Measurements from ENCODE around the gene KLHL22.

The KLHL22 gene

GRCh38 chr22:20442485-20443284 is 52.9 kb downstream of the KLHL22 start:
- DNase-seq = no peak

DNA sequence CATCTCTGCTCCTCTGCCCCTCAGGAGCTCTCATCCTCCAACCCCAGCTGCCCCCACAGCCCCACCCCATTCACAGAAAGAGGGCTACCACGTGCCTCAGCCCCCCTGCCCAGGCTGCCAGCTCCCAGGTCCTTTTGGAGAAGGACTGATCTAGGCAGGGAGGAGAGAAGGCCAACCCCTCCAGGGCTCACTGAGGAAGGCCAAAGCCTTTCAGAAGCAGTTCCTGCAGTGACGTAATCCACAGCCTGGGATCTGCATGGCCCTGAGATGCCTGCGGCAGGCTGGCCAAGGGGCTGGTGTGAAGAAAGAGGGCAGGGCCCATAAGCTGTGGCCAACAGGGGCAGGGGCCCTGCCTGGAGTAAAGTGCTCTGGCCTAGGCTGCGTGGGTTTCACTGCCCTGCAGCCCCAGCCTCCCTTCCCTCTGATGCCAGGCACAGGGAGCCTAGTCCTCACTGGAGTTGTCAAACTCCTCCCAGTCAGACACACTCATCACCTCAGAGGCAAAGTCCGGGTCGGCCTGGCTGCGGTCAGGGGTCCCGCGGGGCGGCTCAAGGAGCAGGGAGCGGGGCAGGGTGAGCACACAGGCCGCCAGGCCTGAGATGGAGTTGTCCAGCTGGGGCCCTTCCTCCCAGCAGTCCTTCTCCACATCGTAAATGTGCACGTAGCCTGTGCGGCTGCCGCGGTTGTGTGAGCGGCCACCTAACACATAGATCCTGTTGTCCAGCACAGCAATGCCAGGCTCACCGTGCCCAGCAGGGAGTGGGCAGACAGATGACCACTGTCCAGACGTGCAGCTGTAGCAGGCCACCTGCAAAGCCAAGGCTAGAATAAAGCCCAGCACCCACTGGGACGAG is 53.7 kb downstream of the KLHL22 start:
- no peak for DNase-seq

DNA sequence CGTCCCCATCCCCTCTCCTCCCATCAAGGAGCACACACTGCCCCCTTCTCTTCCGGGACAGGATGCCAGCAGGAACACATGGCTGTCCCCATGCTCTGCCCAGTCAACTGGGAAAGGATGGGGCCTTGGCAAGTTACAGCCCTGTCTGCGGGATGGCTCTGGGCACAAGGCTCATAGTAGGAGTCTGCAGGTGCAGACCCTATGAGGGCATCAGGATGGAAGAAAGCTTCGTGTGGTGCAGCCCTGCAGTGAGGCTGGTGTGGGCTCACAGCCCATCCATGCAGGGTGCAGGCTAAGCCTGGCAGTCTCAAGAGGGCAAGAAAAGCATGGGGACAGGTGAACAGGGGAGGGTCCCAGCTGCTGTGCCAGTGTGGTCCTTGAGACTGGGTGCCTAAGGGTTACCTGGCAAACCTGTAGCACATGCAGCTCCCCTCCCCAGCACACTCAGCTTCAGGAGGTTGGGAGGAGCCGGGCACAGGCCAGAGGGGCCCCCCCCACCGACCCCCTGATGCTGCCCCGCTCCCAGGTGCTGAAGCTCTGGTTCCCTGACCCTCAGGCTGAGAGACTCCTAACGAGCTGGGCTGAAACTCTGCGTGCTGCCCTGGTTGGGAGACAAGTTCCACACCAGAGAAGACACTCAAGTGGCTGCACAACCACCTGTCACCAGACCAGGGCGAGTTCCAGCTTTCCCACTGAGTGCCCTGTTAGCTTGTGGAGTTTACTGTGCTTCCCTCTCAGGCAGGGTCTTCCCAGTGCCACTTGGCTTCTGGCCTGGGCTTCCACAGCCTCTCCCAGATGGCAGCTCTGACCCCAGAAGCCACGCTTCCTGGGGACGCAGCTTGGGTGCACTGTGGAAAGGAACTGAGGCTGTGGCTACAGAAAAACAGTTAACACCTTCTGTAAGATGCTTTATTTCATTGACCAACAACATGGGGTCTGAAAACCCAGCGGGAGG is 54.7 kb downstream of the KLHL22 start:
- DNase-seq = no peak

DNA sequence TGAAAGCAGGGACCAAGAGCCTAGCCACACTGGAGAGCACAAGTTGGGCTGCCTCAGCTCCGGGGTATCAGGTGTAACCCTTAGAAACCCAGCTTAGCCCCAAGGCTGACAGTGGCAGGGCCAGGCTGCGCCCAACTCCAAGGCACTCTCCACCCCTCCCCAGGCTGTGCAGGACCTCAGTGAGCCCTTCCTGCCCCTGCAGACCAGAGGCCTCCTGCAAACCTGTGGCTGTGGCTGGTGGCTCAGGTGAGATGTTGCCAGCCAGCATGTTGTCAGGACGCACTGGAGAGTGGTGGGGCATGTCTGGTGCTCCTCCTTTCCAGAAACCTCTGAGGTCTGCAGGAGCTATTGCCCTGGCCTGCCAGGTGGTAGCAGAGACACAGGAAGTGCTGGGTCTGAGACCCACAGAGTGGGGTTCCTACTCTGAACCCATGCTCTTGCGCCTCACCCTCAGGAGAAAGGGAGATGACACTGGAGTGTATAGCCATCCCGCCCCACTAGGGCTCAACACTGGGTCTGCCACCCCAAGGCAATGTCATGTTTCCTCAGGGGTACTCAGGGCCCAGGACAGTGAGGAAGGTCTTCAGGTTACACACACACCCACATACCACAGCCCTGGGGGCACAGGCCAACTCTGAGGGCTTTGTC is 55.5 kb downstream of the KLHL22 start:
- DNase-seq = no peak

DNA sequence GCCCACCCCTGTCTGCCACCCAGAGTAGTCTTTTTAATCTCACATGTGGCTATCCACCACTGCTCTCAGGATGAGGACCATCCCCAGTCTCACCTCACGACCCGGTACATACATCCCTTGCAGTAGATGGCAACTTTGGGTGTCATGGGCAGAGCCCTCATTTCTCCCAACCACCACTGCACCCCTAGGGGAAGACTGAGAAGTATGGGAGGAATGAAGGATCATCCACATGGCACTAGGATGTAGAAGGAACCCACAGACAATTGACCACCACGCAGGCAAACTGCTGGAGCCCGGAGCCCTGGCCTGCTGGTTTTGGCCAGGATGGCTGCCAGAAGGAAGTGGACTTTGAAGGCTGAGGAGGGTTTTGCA is 56.1 kb downstream of the KLHL22 start:
- no peak for DNase-seq

DNA sequence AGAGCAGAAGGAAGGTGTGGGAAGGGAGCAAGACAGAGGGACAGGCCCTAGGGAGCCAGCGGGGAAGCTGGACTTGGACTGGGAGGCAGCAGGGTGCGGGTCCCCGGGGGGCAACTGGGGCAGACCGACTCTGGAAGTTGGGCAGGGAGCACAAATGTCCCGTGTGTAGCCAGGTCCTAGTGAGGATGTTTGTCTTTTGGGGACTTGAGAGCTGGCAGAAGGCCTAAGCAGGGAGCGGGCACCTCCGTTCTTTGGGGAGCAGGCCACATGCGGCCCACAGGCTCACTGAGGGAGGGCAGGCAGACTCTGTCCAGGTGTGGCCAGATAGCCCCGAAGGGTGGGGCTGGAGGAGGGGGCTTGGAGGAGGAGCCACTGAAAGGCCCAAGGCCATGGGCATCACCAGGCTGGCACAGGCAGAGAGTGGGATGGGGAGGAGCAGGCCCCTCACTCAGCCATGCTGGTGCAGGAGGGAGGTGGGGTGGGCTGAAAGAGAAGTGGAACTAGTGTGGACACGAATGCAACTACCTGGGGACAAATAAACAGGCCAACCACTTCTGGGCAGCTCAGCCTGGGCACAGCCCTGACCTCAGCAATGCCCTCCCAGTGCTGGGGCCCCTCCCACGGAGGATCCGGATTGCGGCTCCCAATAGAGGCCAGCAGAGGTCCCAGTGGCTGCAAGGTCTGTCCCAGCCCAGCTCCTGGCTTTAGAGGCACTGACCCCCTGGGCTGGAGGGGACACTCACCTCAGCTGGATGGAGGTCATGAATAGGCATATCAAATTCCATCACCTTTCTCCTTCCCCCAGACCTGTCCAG is 56.7 kb downstream of the KLHL22 start:
- no peak for DNase-seq

DNA sequence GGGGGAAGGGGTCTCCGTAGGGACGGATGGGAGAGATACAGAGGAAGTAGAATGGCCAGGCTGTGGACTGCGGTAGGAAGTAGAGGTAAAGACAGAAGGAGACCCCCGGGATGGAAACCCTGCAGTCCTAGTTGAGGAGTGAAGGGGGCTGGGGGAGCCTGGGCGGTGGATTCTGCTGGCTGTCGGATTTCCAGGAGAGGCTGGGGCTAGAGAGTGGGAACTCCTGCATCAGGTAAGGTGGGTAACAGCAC is 57.2 kb downstream of the KLHL22 start:
- DNase-seq = no peak

DNA sequence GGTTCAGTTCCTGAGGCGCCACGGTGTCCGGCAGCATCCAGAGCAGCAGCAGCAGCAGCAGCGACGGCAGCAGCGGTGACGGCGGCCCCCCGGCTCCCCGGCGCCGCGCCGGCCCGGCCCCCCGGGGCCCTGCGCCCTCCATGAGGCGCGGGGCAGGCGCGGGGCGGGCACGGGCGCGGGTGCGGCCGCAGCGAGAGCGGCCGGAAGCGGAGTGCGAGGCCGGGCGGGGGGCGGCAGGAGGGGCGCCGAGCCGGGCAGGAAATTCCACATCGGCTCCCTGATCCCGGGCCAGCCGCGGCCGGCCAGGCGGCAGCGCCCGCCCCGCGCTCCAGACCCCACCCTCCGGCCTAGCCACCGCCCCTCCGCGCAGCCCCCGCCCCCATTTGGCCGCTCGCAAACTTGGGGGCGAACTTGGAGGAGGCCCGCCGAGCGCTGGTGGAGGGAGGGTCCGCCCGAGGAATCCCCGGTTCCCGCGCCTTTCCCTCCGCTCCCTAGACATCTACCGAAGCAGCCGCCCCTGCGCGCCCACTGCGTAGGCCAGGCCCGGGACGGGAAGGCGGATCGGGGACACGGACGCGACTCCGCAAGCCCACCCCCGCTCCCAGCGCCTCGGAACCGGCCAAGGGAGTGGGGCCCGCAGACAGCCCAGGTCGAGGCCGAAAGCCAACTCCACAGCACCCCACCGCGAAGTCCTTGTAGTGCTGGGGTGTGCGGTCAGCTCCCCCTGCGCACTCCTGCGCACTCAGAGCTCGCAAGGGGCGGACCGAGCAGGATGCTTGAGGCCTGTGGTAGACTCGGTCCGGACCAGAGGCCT is 57.8 kb downstream of the KLHL22 start, which contains the start of gene SCARF2:
SCARF2 (minus strand) TSS at position 213 of the 814 bp plus-strand sequence; CDS start at position 142, 71 bp downstream.
- no peak for DNase-seq

DNA sequence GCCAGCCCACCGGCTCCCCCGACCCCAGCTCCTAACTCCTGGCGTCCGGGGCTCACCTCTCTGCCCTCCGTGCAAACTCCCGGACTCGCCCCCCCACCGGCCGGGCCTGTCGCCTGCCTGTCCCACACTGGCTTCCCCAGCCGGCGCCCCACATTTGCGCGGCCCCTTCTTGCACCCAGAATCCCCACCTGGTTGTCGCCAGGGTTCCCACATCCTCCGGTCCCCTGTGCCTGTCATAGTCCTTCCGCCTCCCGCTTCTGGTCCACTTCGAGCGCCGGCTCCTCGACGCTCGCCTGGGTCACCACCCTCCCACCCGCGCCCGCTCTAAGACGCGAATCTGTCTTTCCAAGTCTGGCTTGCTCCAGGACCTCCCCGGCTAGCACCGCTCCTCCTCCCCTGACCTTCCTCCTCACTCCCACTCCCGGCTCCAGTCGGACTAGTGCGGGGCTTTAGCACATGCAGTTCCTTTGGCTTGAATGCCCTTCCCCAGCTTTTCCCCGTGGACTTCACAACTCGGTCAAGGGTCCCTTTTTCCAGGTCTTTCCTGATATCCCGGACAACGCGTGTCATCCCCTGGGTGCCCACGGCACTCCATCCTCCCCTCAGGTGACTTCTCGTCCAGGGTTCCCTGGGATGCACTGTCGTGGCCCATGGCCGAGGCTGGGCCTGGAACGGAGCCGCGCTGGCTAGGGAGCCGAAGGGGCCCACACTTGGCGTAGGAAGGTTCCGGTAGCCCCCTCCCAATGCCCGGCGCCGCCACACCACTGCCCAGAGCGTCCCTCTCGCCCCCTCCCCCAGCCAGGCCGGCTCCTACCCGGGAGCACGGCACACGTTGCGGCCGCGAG is 58.6 kb downstream of the KLHL22 start:
- no peak for DNase-seq

- no peak for DNase-seq
Measured at GRCh38 chr22:20436307-20436767, 59.3 kb downstream of the KLHL22 start.

- DNase-seq = no peak
Measured at GRCh38 chr22:20435436-20436306, 59.9 kb downstream of the KLHL22 start.

- DNase-seq = no peak
Measured at GRCh38 chr22:20434773-20435172, 60.8 kb downstream of the KLHL22 start.

DNA sequence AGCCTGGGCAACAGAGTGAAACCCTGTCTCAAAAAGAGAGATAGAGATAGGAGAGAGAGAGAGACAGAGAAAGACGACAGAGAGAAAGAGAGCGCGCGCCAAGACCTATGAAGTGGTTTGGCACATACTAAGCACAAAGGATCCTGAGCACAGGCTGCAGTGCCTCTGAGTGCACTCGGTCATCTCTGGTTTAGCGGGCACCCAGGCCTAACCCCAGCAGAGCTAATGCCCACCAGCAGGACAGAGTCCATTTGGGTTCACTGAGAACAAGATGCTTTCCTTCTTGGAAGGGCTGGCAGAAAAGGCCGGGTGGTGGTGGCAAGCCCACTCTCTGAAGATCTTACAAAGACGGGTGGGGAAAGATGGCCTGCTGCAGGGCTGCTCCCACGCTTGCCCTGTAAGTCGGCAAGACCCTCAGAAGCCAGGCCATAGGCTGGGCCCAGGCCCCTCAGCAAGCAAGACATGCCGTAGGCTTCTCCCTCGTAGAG is 61.3 kb downstream of the KLHL22 start:
- no peak for DNase-seq

GRCh38 chr22:20433686-20434241 is 61.8 kb downstream of the KLHL22 start:
- DNase-seq = no peak

DNA sequence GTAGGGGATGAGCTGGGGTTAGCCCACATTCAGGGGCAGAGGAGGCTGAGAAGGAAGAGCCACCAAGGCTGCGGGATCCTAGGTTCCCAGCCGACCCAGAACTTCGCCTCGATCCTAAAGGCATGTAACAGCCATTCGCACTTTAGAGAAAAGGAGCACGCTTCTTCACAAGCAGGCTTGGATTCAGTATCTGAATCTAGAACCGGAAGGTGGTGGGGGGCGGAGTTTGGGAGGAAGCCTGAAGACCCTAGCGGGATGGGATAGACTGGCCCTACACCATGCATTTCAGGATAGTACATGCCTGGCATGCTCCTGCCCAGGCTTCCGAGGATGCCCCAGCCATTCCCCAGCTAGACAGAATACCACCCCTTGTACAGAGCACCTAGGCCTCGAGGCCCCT is 62.4 kb downstream of the KLHL22 start:
- no peak for DNase-seq

- DNase-seq = no peak
Measured at GRCh38 chr22:20432244-20432686, 63.3 kb downstream of the KLHL22 start.

- DNase-seq = no peak
Measured at GRCh38 chr22:20431511-20432192, 63.9 kb downstream of the KLHL22 start.

Measured in CD4-positive, alpha-beta T cell treated with Interleukin-10 for 1 hour (primary cell).